Stromal cell of bone marrow (primary cell): ENCODE results near the gene CALML4.
"Not testable (repeated sequence)": the region's sequence is repeated elsewhere in the genome, so short reads cannot be mapped to it uniquely, and the experiment has no call there.

ENCODE experiments used
- DNase-seq: peaks from one replicate; pipeline ENCODE4 v3.0.0-alpha.2; 2012; ENCODE audit warnings: low read depth

CALML4 gene

GRCh38 chr15:68224546-68225250 lies 19.6 kb upstream of the CALML4 start:
- no peak for DNase-seq

GRCh38 chr15:68224108-68224507 lies 19.0 kb upstream of the CALML4 start:
- no peak for DNase-seq

GRCh38 chr15:68223171-68223570 lies 18.0 kb upstream of the CALML4 start:
- no peak for DNase-seq

GRCh38 chr15:68222432-68222743 lies 17.3 kb upstream of the CALML4 start:
- DNase-seq = not testable (repeated sequence)

- DNase-seq = not testable (repeated sequence)
These were observed 16.6 kb upstream of the CALML4 start for GRCh38 chr15:68221530-68222431.

- no peak for DNase-seq
These were observed 15.8 kb upstream of the CALML4 start for GRCh38 chr15:68220967-68221366.

GRCh38 chr15:68220489-68220888 lies 15.4 kb upstream of the CALML4 start:
- no peak for DNase-seq

- no peak for DNase-seq
These were observed 14.0 kb upstream of the CALML4 start for GRCh38 chr15:68218847-68219798.

GRCh38 chr15:68218331-68218730 lies 13.2 kb upstream of the CALML4 start:
- DNase-seq = no peak

- DNase-seq = no peak
These were observed 12.2 kb upstream of the CALML4 start for GRCh38 chr15:68217341-68217740.

GRCh38 chr15:68214838-68215254 lies 9.7 kb upstream of the CALML4 start:
- no peak for DNase-seq

GRCh38 chr15:68213991-68214837 lies 9.1 kb upstream of the CALML4 start:
- no peak for DNase-seq

- not testable (repeated sequence) for DNase-seq
These were observed 8.3 kb upstream of the CALML4 start for GRCh38 chr15:68213491-68213845.

- DNase-seq = no peak
These were observed 6.7 kb upstream of the CALML4 start for GRCh38 chr15:68211656-68212320.

- DNase-seq = no peak
These were observed 5.9 kb upstream of the CALML4 start for GRCh38 chr15:68210821-68211655.

GRCh38 chr15:68210409-68210756 lies 5.3 kb upstream of the CALML4 start:
- no peak for DNase-seq

GRCh38 chr15:68209735-68210408 lies 4.7 kb upstream of the CALML4 start:
- no peak for DNase-seq

- no peak for DNase-seq
These were observed 4.1 kb upstream of the CALML4 start for GRCh38 chr15:68209272-68209671.

- no peak for DNase-seq
These were observed 3.6 kb upstream of the CALML4 start for GRCh38 chr15:68208636-68209240.
